Stimulated activated CD8-positive, alpha-beta memory T cell treated with anti-CD3 and anti-CD28 coated beads, Interleukin-4, amount 100 ng/mL, for 1 hour (primary cell): Measurements from ENCODE around the gene COX7A2.

ENCODE experiments used
- DNase-seq, 2 donors: peaks; one replicate each; pipeline ENCODE4 v3.0.0-alpha.2; 2020; ENCODE audit warnings: low read depth in 2 of 2, low spot score in 1 of 2

COX7A2 gene

GRCh38 chr6:75243333-75244062, at the start of gene COX7A2:
COX7A2 (minus strand) TSS chr6:75243801; CDS start chr6:75243734, 67 bp downstream.
- peak; percentile 68 to 72 for DNase-seq

- DNase-seq = no peak
These were observed 49.0 kb upstream of the COX7A2 start for GRCh38 chr6:75292555-75292954.

GRCh38 chr6:75291744-75292143, 48.1 kb upstream of the COX7A2 start:
- no peak for DNase-seq

- DNase-seq = no peak
These were observed 47.7 kb upstream of the COX7A2 start for GRCh38 chr6:75291331-75291730.

GRCh38 chr6:75290136-75290945, 46.7 kb upstream of the COX7A2 start:
- DNase-seq = no peak

GRCh38 chr6:75288023-75288422, 44.4 kb upstream of the COX7A2 start:
- no peak for DNase-seq

GRCh38 chr6:75287424-75287823, 43.8 kb upstream of the COX7A2 start:
- DNase-seq = no peak

GRCh38 chr6:75286955-75287354, 43.4 kb upstream of the COX7A2 start:
- no peak for DNase-seq

- DNase-seq = no peak
These were observed 41.7 kb upstream of the COX7A2 start for GRCh38 chr6:75285283-75285639.

GRCh38 chr6:75284632-75285282, 41.2 kb upstream of the COX7A2 start, which contains the start of gene TMEM30A:
TMEM30A (minus strand) TSS chr6:75284792; CDS start chr6:75284638, 154 bp downstream.
- DNase-seq = peak; percentile 81 to 91

- peak in 1 of 2 donors; percentile 1 for DNase-seq
These were observed 40.5 kb upstream of the COX7A2 start for GRCh38 chr6:75283907-75284631.

GRCh38 chr6:75282706-75283105, 39.1 kb upstream of the COX7A2 start:
- DNase-seq = no peak

- no peak for DNase-seq
These were observed 38.1 kb upstream of the COX7A2 start for GRCh38 chr6:75281653-75282052.

- DNase-seq = no peak
These were observed 36.7 kb upstream of the COX7A2 start for GRCh38 chr6:75280131-75280855.

GRCh38 chr6:75279418-75279817, 35.8 kb upstream of the COX7A2 start:
- DNase-seq = no peak

GRCh38 chr6:75278474-75279077, 35.0 kb upstream of the COX7A2 start:
- no peak for DNase-seq

- DNase-seq = no peak
These were observed 31.5 kb upstream of the COX7A2 start for GRCh38 chr6:75275067-75275466.

- no peak for DNase-seq
These were observed 29.4 kb upstream of the COX7A2 start for GRCh38 chr6:75273009-75273408.

GRCh38 chr6:75272145-75272840, 28.7 kb upstream of the COX7A2 start:
- DNase-seq = no peak

GRCh38 chr6:75268988-75269354, 25.4 kb upstream of the COX7A2 start:
- no peak for DNase-seq
